Activated CD8-positive, alpha-beta memory T cell treated with anti-CD3 and anti-CD28 coated beads, Interleukin-2, amount 50 U/mL, for 1 hour (primary cell): ENCODE results near the gene C19orf67.
"Not testable (repeated sequence)": the region's sequence is repeated elsewhere in the genome, so short reads cannot be mapped to it uniquely, and the experiment has no call there.

Source experiments
- DNase-seq: peaks from one replicate; pipeline ENCODE4 v3.0.0-alpha.2; 2020; ENCODE audit errors: extremely low read depth

C19orf67 gene

DNA sequence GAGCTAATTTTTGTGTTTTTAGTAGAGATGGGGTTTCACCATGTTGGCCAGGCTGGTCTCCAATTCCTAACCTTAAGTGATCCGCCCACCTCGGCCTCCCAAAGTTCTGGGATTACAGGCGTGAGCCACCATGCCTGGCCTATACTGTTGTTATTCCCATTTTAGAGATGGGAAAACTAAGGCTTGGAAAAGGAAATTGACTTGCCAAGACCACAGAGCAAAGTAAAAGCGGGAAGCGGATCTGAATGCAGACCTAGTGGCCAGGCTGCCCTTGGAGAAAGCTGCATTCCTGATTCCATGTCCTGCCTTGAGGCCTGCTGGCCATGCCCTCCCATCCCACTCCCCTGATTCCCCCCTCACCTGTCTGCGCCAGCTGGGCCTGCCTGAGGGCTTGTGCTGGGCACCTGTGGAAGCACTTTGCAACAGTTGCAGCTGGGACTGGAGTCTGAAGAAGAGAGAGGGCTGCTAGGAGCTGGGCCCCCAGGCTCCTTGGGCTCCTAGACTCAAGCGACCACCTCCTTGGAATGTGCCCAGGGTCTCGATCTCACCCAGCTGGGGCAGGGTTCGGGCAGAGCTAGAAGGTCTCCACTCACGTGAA lies 29.4 kb downstream of the C19orf67 start:
- DNase-seq = no peak

DNA sequence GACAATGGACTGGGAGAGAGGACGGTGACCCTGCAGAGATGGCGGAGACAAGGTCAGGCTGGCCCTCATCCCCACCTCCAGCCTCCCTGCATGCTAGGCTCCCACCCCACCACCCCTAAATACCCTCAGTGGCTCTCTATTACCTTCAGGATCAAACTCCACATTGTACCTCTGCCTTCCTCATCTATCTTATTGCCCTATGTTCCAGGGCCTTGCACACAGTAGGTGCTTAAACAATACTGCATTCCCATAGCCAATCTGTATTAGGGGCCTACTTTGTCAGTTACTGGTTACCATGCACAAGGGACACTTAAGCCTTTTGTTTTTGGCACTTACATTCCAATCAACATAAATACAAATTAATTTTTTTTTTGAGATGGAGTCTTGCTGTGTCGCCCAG lies 30.2 kb downstream of the C19orf67 start:
- no peak for DNase-seq

DNA sequence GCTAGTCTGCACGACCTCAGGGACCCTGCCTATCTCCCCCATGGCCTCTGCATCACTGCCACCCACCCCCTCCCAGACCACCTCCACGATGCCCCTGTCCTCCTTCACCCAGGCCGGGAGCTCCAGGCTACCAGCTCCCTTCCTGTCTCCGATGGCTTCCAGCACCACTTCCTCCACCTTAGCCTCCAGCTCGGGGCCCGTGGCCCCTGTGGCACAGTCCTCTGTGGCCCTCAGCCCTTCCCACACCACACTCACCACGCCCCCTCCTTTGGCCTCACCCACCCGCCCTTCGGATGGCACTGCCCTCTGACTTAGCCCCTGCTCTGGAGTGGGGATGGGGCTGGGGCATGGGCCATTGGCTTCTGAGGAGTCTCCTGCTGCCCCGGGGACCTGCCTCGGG lies 30.9 kb downstream of the C19orf67 start:
- no peak for DNase-seq

DNA sequence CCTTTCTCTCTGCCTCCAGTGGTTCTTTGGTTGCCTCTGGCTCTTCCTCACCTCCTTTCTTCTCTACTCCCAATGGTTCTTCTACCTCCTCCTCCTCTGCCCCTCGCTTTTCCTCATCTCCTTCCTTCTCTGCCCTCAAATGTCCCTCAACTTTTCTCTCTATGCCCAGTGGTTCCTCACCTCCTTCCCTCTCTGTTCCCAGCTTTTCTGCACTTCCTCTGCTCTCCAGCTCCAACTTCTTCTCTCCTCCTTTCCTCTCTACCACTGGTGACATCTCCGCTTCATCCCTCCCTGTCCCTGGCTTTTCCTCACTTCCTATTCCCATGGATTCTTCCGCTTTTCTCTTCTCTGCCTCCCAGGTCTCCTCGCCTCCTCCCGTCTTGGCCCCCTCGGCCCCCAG lies 31.5 kb downstream of the C19orf67 start:
- DNase-seq = no peak

DNA sequence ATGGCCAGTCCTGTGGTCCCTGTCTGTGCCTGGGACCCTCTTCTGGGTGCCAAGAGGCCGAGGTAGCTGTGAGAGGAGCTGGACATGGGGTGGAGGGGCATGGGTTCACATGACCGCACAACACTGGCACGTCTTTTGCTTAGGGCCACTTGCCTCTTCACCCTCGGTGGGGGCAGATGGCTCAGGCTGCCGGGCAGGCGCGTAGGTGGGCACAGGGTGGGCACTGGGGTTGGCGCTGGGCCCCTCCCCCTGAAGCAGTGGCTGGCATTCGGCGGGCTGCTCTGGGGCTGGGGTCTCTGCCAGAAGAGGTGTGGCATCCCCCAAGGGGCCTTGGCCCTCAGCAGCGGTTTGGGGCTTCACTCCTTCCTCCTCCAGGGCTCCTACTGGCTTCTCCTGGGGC lies 32.1 kb downstream of the C19orf67 start:
- DNase-seq = no peak

DNA sequence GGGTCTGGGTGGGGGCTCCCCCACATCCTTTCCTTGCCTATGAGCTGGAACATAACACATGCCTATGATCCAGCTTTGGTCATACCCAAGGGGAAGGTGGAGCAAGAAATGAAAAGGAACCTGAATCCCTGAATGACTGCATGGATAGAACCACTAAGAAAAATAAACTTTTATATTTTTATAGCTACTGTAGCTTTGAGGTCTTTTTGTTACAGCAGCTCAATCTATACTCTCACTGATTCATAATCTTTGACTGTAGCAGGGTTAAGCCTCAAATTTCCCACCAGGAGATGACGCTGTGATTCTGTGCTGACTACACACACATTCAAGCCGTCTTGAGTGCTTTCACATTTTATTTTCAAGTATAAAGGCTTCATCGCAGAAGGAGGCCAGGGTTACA lies 32.6 kb downstream of the C19orf67 start:
- DNase-seq = no peak

DNA sequence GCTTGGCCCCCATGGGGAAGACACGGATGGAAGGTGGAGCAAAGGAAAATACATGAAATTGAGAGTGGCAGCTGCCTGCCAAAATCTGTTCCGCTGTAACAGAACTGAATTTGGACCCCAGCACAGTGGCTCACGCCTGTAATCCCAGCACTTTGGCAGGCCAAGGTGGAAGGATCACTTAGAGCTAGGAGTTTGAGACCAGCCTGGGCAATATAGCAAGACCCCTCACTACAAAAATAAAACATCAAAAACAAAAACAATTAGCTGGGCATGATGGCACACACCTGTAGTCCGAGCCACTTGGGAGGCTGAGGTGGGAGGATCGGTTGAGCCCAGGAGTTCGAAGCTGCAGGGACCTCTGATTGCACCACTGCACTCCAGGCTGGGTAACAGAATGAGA lies 33.1 kb downstream of the C19orf67 start:
- no peak for DNase-seq

DNA sequence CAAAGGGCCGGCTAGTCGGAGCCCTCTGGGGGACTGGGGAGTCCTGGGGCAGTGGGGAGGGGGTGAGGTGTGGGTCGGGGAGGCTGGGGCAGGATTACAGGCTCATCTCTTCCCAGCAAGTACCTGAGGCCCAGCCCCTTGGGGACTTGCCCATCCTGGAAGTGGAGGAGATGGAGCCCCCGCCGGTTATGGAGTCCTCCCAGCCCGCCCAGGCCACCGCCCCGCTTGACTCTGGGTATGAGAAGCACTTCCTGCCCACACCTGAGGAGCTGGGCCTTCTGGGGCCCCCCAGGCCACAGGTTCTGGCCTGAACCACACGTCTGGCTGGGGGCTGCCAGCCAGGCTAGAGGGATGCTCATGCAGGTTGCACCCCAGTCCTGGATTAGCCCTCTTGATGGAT lies 33.6 kb downstream of the C19orf67 start:
- DNase-seq = no peak

DNA sequence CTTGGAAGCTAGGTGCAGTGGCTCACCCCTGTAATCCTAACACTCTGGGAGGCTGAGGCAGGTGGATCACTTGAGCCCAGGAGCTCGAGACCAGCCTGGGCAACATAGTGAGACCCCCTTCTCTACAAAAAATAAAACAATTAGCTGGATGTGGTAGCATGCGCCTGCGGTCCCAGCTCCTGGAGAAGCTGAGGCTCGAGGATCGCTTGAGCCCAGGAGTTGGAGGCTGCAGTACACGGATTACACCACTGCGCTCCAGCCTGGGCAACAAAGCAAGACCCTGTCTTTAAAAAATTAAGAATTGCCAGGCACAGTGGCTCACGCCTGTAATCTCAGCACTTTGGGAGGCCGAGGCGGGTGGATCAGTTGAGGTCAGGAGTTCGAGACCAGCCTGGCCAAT lies 34.6 kb downstream of the C19orf67 start:
- DNase-seq = not testable (repeated sequence)

DNA sequence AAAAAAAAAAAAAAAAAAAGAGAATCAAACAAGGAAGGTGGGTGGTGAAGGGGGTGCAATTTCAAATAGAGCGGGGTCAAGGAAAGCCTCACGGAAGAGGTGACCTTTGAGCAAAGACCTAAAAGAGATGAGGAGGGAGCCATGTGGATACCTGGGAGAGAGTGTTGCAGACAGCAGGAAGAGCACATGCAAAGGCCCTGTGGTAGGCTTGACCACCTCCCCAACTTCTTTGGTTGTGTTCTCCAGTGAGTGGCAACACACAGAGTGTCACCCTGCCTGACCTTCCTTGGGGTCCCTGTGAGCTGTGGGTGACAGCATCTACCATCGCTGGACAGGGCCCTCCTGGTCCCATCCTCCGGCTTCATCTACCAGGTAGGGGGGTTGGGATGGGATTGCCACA lies 35.1 kb downstream of the C19orf67 start:
- DNase-seq = no peak

DNA sequence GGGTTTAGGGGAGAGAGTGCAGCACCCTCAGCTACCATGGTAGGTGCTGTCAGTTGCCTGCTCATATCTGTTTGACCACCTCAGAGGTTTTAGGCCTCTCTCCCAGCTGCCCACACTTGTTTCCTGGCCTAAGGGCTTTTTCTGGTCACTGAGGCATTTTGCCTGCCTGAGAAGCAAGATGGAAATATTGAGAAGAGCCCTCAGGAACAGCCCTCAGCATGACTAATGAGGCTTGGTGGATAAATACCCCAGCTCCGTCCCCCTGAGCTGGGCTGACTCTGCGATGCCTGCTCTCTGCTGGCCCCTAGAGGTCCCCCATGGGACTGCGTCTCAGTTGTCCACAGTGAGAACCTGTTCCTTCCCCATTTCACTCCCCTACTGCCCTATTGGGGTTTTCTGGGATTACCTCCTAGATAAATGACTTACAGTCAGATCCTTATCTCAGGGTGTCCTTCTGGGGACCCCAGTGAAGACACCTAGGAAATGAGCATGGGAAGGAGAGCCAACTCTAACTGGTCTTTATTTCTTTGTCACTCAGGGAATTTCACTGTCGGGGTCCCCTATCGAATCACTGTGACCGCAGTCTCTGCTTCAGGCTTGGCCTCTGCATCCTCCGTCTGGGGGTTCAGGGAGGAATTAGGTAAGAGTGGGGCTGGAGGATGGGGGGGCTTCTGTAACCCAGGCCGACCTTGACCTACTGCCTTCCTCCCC lies 37.0 kb downstream of the C19orf67 start:
- DNase-seq = no peak

DNA sequence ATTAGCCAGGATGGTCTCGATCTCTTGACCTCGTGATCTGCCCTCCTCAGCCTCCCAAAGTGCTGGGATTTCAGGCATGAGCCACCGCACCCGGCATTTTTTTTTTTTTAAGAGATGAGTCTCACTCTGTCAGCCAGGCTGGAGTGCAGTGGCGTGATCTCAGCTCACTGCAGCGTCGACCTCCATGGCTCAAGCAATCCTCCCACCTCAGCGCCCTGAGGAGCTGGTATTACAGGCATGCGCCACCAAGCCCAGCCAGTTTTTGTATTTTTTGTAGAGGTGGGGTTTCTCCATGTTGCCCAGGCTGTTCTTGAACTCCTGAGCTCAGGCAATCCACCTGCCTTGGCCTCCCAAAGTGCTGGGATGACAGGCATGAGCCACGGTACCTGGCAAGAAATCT lies 37.7 kb downstream of the C19orf67 start:
- DNase-seq = not testable (repeated sequence)

DNA sequence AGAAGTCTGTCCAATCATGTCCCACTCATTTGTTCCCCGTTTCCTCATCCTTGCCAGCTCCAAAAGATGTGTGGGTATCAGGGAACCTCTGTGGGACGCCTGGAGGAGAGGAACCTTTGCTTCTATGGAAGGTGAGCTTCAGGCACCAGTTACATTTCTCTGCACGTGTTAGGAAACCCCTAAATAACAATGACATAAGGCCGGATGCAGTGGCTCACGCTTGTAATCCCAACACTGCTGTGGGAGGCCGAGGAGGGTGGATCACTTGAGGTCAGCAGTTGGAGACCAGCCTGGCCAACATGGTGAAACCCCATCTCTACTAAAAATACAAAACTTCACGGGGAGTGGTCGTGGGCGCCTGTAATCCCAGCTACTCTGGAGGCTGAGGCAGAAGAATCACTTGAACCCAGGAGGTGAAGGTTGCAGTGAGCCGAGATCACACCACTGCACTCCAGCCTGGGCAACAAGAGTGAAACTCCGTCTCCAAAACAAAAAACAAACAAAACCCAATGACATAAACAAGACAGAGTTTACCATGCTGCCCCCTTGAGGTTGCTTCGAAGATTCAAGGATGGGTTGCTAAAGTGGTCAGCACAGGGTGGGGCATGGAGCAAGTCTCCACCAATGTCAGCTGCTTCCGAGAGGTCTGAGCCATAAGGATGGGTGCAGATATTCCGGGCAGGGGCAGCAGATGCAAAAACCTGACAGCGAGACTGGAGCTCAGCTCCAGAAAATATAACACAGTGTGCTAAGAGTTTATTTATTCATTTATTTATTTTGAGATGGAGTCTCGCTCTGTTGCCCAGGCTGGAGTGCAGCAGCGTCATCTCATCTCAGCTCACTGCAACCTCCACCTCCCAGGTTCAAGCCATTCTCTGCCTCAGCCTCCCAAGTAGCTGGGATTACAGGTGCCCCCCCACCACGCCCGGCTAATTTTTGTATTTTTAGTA lies 42.6 kb downstream of the C19orf67 start:
- DNase-seq = not testable (repeated sequence)

DNA sequence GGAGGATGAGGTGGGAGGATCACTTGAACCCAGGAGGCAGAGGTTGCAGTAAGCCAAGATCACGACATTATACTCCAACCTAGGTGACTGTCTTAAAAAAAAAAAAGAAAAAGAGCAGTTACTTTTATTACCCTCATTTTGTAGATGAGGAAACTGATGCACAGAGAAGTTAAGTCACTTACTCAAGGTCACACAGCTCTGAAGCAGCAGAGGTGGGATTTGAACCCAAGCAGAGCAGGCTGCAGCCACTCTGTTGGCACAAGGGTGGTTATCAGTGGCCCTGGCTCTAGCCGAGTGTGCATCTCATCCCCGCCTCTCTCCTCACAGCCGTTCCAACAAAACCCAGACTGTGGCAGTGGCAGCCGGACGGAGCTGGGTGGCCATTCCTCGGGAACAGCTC lies 46.4 kb downstream of the C19orf67 start:
- DNase-seq = no peak

DNA sequence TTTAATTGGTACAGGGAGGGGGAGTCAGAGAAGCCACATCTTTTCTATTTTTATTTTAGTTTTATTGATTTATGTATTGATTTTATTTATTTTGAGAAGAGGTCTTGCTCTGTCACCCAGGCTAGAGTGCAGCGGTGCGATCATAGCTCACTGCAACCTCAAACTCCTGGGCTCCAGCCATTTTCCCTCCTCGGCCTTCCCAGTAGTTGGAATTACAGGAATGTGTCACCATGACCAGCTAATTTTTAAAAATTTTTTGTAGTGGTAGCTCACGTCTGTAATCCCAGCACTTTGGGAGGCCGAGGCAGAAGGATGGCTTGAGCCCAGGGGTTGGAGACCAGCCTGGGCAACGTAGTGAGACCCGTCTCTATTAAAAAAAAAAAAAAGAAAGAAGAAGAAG lies 49.9 kb downstream of the C19orf67 start:
- DNase-seq = no peak

DNA sequence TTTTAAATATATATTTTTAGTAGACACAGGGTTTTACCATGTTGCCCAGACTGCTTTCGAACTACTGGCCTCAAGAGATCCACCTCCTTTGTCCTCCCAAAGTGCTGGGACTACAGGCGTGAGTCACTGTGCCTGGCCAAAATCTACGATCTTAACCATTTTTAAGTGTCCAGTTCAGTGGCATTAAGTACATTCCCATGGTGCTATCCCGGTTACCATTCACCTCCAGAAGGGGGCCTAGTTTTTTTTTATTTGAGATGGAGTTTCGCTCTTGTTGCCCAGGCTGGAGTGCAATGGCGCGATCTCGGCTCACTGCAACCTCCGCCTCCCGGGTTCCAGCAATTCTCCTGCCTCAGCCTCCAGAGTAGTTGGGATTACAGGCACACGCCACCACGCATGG lies 50.4 kb downstream of the C19orf67 start:
- DNase-seq = not testable (repeated sequence)

DNA sequence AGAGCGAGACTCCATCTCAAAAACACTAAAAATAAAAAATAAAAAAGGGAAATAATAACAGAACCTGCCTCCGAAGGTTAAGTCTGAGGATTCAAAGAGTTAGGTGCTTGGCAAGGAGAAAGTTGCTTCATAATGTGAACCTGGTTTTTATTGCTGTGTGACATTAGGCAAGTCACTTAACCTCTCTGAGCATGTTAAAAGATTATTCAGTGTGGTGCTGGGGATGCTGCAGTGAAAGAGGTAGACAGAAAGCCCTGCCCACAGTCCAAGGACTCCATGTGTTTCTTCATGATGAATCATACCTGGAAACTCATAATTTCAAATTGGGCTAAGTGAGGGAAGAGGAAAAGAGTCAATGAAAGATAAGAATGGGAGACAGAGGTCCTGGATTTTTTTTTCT lies 51.6 kb downstream of the C19orf67 start:
- DNase-seq = no peak

DNA sequence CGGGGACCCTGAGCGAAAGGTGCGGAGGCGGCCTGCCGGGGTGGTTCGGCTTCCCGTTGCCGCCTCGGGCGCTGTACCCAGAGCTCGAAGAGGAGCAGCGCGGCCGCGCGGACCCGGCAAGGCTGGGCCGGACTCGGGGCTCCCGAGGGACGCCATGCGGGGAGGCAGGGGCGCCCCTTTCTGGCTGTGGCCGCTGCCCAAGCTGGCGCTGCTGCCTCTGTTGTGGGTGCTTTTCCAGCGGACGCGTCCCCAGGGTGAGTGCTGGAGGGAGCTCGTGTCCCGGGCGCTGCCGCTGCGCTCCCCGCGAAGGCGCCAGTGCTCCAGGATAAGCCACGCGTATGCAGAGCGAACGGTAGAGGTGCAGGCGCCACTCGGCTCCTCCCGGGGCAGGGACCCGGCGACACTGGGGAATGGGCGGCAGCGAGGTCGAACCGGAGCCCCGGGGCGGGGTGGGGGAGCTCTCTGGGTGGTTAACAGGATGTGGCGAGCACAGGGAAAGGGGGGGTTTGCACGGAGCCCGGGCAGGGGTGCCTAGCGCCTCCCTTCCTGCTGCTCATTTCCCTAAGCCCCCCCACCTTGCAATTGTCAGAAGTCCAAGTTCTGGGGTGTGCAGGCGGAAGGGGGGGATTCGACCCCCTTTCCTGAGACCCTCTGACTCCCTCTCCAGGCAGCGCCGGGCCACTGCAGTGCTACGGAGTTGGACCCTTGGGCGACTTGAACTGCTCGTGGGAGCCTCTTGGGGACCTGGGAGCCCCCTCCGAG lies 53.7 kb downstream of the C19orf67 start, which contains the start of gene IL27RA:
TSS of gene IL27RA (plus strand) at position 44 of the 762 bp plus-strand sequence. CDS start at position 155, 111 bp downstream.
- DNase-seq = peak; percentile 57
